NCI-H526 treated with DMSO at 0.1 percent for 48 hours (cell line): Measurements from ENCODE around the gene CACNA1F.

Experiments used
- DNase-seq: peaks from one replicate; lab custom pipeline; 2025; lab: John Stamatoyannopoulos, UW

The CACNA1F gene

DNA sequence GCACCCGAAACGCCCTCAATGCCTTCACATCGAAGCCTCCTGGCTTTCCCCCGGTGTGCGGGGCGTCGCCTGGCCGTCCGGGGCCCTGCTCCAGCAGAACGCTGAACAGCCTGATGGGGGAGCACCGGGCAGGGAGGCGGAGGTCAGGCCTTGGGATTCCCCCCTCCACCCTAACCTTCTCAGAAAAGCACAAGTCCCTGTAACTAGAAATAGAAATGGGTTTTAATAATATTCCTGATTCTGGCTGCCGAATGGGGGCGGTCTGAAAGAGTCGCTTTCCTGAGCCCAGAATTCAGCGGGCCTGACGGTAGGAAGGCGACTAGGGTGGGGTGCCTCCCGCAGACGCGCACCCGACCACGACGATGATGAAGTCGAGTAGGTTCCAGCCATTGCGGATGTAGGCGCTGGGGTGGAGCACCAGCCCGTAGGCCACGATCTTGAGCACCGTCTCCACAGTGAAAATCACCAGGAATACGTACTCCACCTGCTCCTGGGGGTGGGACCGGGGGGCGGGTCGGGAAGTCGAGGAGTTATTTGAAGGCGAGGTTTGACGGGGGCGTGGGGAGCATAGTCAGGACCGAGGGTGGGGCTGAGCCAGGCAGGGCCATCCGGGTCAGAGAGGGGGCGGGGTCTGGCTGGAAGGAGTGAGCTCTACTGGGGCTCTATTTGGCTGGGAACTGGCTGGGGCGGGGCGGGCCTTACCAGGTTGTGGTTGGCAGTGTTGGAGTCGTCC, 2.5 kb downstream of the CACNA1F start:
- peak; percentile 1 for DNase-seq

DNA sequence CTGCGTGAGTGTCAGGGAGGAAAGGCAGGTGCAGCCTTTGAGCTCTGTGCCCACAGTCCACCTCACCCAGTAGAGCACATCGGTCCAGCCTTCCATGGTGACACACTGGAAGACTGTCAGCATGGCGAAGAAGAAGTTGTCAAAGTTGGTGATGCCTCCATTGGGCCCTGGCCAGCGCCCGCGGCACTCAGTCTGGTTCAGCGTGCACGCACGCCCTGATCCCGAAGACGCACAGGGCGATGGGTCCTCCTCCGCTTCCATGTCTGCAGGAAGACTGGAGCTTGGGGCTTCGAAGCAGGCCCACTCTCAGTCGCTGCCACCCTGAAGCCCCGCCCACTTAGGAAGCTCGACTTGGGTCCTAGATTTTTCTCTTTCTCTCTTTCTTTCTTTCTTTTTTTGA, 5.0 kb downstream of the CACNA1F start:
- DNase-seq, result no peak

DNA sequence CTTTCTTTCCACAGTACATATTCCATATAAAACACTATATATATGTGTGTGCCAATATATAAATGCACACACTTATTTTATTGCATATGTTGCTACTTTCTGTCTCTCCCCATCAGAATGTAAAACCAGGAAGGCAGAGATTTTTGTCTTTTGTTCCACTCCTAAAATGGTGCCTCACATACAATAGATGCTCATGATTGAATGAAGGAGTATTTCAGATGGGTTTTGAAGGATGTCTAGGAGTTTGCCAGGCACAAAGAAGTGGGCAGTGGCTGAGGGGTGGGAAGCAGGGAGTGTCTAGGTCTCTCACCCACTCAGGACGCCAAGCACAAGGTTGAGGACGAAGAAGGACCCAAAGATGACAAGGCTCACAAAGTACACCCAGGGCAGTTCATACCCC, 5.4 kb downstream of the CACNA1F start:
- DNase-seq, result no peak

DNA sequence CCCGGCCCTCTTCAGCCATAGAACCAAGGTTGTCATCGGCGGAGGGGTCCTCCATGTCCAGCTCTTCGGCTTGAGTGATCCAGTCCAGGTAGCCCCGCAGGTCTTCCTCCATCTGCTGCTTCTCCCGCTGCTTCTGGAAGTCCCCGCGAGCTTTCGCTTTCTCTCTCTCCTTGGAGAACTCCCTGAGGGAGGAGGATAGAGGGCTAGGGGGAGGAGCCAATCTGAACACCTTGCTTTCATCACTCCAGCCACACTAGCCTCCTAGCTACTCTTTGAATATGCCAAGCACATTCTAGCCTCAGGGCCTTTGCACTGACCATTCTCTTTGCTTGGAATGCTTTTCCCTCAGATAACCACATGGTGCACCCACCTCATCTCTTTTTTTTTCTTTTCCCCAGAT, 6.2 kb downstream of the CACNA1F start:
- DNase-seq, result no peak

DNA sequence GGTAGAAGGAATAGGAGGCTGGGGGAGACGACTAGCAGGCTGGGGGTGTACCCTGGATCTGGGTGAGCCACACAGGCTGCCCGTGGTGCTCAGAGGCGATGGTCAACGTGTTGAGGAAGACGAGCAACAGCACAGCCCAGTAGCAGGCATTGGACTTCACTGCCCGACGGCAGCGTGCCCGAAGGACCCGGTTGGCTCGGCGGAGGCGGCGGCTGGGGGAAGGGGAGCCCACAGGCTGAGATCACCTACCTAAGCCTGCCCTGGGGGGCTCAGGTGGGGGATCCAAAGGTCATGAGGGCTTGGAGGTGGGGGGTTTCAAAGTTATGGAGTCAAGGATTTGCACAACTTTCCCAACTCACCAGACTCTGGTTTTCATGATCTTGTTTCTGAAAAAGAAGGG, 7.3 kb downstream of the CACNA1F start:
- no peak for DNase-seq

DNA sequence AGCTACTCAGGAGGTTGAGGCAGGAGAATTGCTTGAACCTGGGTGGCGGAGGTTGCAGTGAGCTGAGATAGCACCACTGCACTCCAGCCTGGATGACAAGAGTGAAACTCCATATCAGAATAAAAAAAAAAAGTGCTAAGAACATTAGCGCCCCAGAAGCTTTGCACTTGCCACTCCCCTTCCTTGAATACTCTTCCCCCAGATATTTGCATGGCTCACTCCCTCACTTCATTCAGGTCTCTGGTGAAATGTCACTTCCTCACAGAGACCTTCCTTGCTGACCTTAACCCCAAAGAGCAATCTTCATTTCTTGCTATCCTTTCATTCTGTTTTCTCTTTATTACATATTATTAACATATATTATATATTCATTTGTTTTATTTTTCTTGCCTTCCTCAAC, 11.3 kb downstream of the CACNA1F start:
- DNase-seq, result no peak

DNA sequence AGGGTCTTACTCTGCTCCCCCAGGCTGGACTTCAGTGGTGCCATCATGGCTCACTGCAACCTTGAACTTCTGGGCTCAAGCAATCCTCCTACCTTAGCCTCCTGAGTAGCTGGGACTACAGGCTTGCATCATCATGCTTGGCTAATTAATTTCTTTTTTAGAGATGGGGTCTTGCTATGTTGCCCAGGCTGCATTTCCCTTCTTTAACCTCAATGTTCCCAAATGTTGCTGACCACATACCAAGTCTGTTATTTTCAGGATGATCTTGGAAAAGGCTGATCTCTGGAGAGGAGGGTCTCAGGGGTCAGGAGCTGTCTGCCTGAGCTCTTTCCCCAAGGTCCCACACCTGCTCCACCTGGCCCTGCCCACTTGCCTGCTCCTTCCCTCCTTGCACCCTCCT, 13.0 kb downstream of the CACNA1F start:
- no peak for DNase-seq

DNA sequence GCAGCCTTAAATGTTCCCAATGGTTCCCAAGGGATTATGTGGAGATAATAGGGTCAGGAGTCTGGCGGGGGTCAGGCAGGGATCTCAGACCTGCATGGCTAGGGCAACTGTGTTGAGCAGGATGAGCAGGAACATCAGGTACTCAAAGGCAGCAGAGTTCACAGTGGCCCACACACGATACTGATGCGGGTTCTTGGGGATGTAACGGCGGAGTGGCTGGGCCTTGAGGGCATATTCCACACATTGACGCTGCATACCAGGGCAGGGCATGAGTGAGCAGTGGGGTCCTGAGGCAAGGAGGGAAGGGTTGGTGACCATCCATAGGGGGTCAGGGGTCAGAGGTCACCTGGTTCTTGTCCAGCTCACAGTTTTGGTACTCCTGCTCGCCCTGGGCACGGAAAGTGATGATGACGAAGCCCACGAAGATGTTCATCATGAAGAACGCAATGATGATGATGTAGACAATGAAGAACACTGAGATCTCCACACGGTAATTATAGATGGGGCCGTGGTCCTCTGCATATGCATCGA, 18.1 kb downstream of the CACNA1F start:
- no peak for DNase-seq

DNA sequence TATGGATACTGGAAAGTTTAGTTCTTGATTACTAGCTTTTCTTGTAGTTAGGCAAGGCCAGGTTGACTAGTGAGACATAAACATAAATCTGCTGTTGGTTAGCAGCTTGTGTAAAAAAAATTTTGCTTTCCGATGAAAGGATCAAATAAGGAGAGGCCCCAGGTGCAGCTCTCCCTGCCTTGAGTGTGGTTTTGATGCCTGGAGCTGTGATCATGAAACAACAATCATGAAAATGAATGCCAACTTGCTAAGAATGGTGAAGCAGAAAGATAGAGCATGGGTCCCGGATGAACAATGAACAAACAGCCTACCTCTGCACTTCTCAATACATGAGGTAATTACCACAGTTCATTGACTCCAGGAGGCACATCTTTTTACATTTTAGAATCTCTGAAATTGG, 18.7 kb downstream of the CACNA1F start:
- no peak for DNase-seq

DNA sequence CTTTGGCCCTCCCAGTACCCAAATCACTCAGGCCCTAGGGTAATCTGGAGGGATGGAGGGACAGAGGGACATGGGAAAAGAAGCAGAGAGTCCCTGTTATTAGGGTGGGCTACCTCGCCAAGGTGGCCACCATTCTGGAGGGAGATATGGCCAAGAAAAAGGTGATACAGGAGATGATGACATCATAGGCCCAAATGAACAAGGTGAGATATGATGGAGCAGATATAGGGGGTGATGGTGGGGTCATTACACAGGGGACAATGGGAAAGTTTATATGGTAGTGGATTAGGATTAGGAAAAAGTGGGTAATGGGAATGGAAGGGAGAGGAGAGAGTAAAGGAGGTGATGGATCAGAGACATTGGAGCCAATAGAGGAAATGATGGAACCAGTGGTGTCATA, 20.3 kb downstream of the CACNA1F start:
- no peak for DNase-seq

DNA sequence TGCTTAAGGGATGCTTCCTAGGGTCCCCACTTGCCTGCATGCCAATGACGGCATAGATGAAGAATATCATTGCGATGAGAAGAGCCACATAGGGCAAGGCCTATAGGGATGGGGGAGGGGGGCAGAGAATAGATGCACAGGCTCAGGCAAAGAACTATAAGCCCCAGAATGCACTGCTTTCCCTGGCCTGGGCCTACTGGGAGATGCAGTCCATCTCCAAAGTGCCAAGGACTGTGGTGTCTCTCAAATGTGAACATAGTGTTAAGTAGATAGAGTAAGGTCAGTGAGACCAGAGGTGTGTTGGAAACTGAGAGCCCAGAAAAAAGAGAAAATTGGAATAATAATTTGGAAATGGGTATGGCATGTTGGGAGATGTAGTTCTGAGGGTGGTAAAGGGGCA, 20.9 kb downstream of the CACNA1F start:
- DNase-seq, result no peak

DNA sequence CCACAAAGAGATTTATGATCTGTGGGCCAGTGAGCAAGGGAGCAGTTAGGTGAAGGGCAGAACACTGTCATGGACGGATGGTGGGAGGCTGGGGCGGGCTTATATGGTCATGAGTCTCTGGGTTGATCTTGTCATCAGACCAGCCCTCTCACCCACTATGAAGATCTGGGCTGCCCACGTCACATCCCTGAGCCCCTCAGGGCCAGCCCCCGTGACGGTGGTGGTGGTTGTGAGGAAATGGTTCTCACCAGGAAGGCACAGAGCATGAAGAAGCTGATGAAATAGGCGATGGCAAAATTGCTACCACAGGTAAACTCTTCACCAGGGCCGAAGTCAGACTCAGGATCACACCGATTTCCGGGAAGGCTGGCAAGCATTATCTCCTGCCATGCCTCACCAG, 22.1 kb downstream of the CACNA1F start:
- DNase-seq, result no peak

DNA sequence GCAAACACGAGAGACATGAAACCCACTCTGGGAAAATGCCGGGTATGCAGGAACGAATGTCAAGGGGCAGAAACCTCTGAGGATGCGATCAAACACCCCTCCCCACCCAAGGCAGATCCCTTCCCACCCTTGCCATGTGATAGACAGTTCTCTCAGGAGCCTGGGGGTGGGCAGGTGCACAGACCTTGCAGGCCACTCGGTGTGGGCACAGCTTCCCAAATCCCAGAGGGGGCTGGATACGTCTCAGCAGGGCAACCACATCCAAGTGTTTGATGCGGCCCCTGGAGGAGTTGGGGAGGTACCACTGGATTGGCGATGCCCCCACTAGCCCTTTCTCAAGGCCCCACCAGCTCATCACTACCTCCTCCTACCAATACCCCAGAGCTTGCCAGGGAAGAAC, 22.7 kb downstream of the CACNA1F start:
- DNase-seq, result no peak

DNA sequence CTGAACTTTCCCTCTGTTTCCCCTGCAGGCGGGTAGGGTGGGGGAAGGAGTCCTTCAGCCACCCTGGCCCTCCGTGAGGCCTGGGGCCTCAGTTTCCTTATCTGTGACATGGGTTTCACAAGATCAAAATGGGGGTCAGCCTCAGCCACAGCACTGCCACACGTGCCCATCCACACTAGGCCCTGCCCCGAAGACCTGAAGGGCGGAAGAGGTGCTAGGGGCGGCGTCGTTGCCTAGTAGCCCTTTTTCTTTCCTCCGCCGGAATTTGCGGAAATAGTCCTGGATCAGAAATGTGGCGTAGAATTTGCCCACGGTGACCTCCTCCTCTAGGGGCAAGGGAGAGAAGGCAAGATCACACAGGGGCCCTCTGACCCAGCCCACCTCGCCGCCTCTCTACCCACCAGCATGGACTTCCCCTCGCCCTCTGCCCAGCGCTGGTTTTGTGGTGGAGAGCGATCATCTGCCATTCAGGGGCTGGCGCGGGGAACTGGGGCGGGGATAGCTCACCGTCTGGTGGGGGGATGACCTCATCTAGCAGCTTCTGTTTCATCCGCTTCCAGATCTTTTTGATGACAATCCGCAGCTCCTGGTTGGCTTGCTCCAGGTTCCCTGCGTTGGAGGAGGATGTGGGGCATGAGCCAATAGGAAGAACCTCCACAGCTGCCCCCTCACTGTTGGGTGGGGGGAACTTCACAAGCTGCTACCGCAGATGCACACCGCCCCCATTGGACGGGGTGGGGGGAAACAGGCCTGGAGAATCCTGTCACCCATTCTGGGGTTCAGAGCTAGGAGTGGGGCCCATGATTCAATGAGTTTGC, 23.5 kb downstream of the CACNA1F start:
- no peak for DNase-seq

DNA sequence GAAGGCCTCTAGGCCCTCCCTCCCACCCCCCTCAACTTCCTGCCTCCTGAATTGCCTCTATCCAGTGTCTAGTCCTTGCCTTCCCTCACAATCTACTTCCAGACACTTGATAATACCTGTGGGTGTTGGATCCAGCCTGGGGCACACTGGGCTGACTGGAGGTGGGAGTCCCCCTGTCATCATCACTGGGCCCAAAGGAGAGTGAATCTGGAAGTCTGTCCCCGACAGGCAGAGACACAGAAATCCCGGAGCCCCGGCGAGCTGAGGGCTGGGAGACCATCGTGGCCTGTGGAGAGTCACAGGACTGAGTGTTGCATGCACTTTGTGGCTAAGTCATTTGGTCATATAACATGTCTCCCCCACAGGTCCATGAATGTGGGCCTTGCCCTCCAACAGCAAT, 24.7 kb downstream of the CACNA1F start:
- DNase-seq, result no peak

DNA sequence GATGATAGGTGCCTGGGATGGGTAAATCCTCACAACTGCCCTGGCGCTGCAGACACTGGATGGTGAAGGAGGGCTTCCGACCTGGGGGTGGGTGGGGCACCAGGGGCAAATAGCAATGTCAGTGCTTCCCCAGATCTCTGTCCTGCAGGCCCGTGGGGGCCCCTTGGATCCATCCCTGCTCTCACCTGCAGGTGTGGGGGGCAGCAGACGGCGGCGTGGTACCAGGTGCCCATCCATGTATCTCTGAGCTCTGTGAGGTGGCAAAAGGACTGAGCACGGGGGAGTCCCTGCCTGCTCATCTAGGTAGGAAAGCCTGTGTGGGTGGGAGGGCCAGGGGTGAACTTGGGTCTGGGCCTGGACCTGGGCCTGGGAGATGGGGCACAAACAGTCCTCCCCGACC, 26.6 kb downstream of the CACNA1F start:
- DNase-seq, result no peak

DNA sequence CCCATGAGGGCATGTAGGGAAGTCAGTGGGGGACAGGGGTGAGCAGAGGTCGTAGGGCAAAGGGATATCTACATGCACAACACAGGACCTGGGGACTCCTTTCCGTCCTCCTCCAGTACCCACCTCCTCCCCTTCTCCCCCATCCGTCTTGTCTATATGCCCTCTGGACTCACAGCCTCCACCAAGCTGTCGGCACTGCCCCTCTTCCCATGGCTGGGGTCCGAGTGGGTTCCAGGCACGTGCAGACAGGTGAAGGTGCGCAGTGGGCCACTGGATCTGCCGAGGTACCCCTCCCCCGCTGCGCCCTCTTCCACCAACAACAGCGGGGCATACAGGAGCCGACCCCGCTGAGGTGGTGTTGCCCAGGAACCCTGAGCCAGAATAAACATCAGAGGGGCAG, 27.7 kb downstream of the CACNA1F start:
- no peak for DNase-seq

DNA sequence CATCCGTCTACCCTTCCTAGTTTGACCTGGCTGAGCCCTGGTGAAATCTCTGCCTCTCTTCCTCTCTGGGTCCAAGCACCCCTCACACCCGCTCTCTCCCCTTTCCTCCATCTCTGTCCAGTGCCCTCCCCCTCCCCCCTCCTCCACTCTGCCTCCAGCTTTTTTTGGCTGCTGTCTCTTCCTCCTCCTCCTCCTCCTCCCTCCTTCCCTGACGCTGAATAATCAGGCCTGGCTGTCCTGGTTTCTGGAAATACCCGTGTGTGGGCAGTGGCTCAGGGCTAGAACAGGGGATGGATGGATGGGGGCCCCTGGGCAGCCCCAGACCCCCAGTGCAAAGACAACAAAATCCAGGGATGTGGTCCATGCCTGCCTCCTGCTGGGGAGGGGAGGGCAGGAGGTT, 28.4 kb downstream of the CACNA1F start:
- no peak for DNase-seq

DNA sequence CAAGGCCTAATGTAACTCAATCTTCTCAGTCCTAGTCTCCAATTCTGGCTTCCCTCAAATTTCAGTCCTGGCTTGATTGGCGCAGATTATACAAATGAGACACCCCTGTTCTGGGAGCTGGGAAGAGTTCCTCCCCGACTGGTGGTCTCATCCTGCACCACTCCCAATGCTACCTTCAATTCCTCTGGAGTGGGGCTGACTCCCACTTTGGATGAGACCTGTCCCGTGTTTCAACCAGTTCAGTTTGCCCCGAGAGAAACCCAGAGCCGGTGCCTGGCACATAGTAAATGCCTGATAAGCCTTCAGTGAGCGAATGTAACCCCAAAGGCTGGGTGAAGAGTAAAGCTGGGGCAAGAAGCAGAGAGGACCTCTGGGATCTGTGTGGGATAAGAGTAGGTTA, 29.1 kb downstream of the CACNA1F start:
- DNase-seq, result no peak

DNA sequence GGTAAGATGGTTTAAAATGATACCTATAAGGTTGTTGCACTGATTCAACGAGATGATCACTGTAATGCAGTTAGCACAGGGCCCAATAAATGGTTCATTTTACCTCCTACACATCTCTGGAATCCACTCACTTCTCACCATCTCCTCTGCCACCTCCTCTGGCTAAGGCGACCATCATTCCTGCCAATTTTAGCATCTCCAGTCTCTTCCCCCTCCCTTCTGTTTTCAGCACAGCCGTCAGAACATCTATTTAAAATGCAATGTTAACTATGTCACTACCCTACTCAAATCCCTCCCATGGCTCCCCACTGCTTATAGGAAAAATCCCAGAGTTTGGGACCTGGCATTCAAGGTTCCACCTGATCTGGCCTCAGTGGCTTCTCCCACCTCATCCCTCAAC, 29.6 kb downstream of the CACNA1F start:
- DNase-seq, result no peak

DNA sequence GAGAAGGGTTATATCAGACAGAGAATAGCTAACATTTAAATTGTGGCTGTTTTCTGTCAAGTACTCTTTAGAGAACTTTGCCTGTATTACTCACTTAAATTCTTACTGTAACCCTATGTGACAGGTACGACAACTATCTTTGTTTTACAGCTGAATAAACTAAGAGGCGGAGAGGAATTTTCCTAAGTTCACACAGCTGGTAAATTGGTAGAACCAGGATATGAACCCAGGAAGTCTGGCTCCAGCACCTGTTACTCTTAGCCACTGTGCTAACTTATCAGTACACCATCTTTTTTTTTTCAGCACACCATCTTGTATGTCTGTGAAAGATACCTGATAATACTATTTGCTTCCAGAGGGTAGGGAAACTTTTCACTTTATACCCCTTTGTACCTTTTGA, 31.1 kb downstream of the CACNA1F start:
- DNase-seq, result peak; percentile 74

DNA sequence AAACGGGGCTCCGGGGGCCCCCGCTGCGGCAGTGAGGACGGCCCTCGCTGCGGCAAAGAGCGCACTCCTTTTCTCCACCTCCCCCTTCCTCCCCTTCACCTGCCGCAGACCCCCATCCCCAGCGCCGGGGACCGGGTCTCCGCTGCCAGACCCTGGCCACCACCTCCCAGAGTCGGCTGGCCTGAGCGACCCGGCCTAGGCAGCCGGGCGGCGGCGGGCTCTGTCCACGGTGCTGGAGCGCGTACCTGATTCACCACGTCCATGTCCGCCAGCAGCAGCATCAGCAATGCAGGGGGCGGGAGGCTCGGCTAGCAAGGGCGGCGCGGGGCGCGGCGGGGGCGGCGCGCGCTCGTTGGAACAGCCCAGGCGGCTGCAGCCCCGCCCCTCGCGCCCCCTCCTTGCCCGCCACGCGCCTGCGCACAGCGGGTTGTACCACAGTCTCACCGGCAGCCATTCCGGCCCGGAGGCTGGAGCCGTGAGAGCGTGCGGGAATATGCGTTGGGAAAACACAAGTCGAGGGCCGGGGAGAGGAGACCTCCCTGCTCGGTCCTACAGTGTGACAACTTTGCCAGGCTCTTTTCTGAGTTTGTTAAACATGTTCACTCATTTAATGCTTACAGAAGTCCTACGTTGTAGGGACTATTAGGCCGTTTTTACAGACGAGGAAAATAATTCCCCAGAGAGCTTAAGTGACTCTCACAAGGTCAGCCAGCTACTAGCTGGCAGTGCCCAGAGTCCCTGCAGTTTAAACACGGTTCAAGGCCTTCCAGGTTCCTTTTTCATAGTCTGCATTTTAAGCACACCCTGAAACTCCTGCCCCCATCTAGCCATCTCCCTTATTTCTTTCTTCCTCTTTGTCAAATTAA, 33.0 kb downstream of the CACNA1F start, which contains the start of gene SYP:
Gene SYP (minus strand): TSS at position 288 of the 866 bp plus-strand sequence. CDS start 7 bp downstream, at position 281.
- peak; percentile 55 for DNase-seq

DNA sequence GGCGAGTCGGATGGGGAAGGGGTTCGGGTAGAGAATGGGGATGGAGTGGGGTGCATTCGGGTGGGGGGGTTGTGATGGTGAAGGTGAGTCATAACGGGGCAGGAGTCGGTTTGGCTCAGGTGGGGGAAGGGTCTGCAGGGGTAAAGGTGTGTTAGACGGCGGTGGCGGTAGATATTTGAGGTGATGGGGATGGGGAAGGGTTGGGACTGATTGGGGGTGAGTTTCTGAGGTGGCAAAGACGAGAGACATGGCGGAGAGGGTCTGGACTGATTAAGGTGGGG, 33.9 kb downstream of the CACNA1F start:
- DNase-seq, result no peak
